Ishikawa (cell line): Measurements from ENCODE around the gene MAGI2.

Experiments used
- EP300 ChIP-seq: IDR thresholded peaks from 2 replicates; pipeline ENCODE4 v1.6.1; 2012; ENCODE audit warnings: borderline replicate concordance
- MAX ChIP-seq: IDR thresholded peaks from 2 replicates; pipeline ENCODE4 v1.6.1; 2012
- RAD21 ChIP-seq: IDR thresholded peaks from 2 replicates; pipeline ENCODE4 v1.6.1; 2012; ENCODE audit warnings: low read depth
- TAF1 ChIP-seq: IDR thresholded peaks from 2 replicates; pipeline ENCODE4 v1.6.1; 2012; ENCODE audit warnings: low read depth, mild to moderate bottlenecking
- YY1 ChIP-seq: IDR thresholded peaks from 2 replicates; pipeline ENCODE4 v1.6.1; 2012; ENCODE audit warnings: low read depth

DNA sequence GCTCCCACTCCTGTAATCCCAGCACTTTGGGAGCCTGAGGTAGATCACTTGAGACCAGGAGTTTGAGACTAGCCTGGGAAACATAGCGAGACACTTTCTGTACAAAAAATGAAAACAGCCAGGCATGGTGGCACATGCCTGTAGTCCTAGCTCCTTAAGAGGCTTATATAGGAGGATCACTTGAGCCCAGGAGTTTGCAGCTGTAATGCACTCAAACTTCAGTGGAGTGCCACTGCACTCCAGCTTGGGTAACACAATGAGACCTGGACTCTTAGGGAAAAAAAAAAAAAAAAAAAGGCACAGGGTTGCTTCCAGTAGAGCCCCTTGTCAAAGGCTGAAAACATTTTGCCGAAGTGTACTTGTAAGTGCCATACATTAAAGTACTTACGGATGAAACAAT is 1459.6 kb downstream of the MAGI2 start:
- TF ChIP-seq MAX (no peak), EP300 (no peak), YY1 (no peak), RAD21 (no peak), TAF1 (no peak)
